Cardiac muscle cell (in vitro differentiated cells and primary cell): ENCODE measurements around the gene ARHGEF16. TPM values are rescaled to one million over a fixed set of nuclear protein-coding genes. Genes with fewer than 3 reads are reported as not detected.

Source experiments
- DNase-seq, 2 donors: peaks; one replicate each; pipeline versions ENCODE4 v3.0.0 to v3.0.0-alpha.2; 2010 to 2017; ENCODE audit warnings: low read depth in 1 of 2, low spot score in 1 of 2
- H3K27ac ChIP-seq: fragments of 200-600 bp; sonication (generic); 2 replicates; pipeline ENCODE4 v1.5.1; 2016
- H3K27me3 ChIP-seq: fragments of 200-600 bp; sonication (generic); 2 replicates; pipeline ENCODE4 v1.6.0; 2016; ENCODE audit warnings: control low read depth
- H3K36me3 ChIP-seq: fragments of 200-600 bp; sonication (generic); 2 replicates; pipeline ENCODE4 v1.5.1; 2016; ENCODE audit warnings: control low read depth
- H3K4me1 ChIP-seq: fragments of 200-600 bp; sonication (generic); 2 replicates; pipeline ENCODE4 v1.8.1; 2017; ENCODE audit warnings: low read depth, mild to moderate bottlenecking, mixed run types
- H3K4me3 ChIP-seq: fragments of 200-600 bp; sonication (generic); 2 replicates; pipeline ENCODE4 v1.5.1; 2016; ENCODE audit warnings: mild to moderate bottlenecking
- H3K9me3 ChIP-seq: fragments of 200-600 bp; sonication (generic); 2 replicates; pipeline ENCODE4 v1.5.1; 2017; ENCODE audit warnings: low read depth, mild to moderate bottlenecking, control low read depth
- polyA plus RNA-seq: library from polyadenylated mRNA; unstranded; fragments of >200 nt; fragmentation: Nextera tagmentation; extraction: Ambion mirVana; gene quantifications from 2 replicates; pipeline ENCODE4 v1.2.1, GENCODE V29; 2016
- total RNA-seq: library from RNA; depleted of rRNA; stranded (reverse); fragments of >200 nt; gene quantifications from 2 replicates; pipeline ENCODE4 v1.2.3, GENCODE V29; 2016
- TF ChIP-seq, protein P1 (sequence below): IDR thresholded peaks from 2 replicates; pipeline ENCODE4 v1.5.1; 2012; ENCODE audit warnings: low read depth, mild to moderate bottlenecking, low read length

ARHGEF16 gene
- total and polyA plus RNA-seq, 2 experiments from 2014 or later: 6.0 to 11.8 TPM

- no peaks in the 10 kb centered on the region for H3K36me3 ChIP-seq
- TF ChIP-seq, protein P1, sequence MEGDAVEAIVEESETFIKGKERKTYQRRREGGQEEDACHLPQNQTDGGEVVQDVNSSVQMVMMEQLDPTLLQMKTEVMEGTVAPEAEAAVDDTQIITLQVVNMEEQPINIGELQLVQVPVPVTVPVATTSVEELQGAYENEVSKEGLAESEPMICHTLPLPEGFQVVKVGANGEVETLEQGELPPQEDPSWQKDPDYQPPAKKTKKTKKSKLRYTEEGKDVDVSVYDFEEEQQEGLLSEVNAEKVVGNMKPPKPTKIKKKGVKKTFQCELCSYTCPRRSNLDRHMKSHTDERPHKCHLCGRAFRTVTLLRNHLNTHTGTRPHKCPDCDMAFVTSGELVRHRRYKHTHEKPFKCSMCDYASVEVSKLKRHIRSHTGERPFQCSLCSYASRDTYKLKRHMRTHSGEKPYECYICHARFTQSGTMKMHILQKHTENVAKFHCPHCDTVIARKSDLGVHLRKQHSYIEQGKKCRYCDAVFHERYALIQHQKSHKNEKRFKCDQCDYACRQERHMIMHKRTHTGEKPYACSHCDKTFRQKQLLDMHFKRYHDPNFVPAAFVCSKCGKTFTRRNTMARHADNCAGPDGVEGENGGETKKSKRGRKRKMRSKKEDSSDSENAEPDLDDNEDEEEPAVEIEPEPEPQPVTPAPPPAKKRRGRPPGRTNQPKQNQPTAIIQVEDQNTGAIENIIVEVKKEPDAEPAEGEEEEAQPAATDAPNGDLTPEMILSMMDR: no peak
- H3K27ac ChIP-seq: no peak overlapping the region
- no peaks in the 10 kb centered on the region for H3K27me3 ChIP-seq
- no peaks in the 10 kb centered on the region for H3K9me3 ChIP-seq
- no peak for DNase-seq
- no peak overlapping the region for H3K4me3 ChIP-seq
- H3K4me1 ChIP-seq: peaks cover 11% of the 10 kb centered on the region
These were observed 18.0 kb upstream of the ARHGEF16 start for GRCh38 chr1:3436451-3436850.

DNA sequence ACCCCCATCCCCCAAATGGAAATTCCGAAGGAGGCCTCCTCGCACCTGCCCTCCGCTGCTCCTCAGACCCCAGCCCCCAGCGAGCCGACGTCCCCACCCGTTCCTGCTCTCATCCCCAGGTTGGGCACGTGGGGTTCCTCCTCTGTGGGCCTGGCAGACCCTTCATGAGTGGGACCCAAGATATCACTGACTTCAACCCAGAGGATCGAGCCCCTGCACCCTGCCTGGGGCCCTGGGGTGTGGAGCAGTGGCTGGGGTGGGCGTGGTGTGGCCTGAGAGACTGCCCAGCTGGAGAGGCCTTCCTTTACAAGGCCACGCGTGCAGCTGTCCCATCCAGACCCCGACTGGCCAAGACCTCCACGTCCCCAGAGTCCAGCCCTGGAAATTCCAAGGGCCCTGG is 17.6 kb upstream of the ARHGEF16 start:
- no peak for DNase-seq
- H3K4me3 ChIP-seq: no peak overlapping the region
- H3K27ac ChIP-seq: no peak overlapping the region
- peaks cover 16% of the 10 kb centered on the region for H3K4me1 ChIP-seq
- no peaks in the 10 kb centered on the region for H3K36me3 ChIP-seq
- no peaks in the 10 kb centered on the region for H3K27me3 ChIP-seq
- TF ChIP-seq, protein P1: no peak
- H3K9me3 ChIP-seq: no peaks in the 10 kb centered on the region

DNA sequence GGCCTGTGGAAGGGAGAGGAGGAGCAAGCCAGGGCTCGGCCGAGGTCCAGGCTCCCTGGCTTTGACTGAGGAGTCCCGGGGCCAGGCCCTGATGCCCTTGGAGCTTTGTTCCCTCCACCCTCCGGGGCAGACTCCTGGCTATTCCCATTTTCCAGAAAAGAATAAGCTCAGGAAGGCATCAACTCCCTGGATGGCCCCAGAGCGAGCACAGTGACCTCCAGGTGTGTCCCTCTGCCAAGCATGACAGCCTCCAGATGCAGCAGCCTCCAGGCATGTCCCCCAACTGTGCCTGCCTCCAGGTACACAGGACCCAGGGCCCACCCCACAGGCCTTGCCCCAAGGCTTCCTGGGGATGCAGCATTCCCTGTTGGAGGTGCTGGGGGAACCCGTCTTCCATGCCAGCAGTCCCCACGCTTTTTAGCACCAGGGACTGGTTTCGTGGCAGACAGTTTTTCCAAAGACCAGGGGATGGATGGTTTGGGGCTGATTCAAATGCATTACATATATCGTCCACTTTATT is 15.7 kb upstream of the ARHGEF16 start:
- no peak overlapping the region for H3K4me3 ChIP-seq
- DNase-seq: no peak
- peaks cover 16% of the 10 kb centered on the region for H3K4me1 ChIP-seq
- no peaks in the 10 kb centered on the region for H3K27me3 ChIP-seq
- no peaks in the 10 kb centered on the region for H3K36me3 ChIP-seq
- no peak overlapping the region for H3K27ac ChIP-seq
- no peaks in the 10 kb centered on the region for H3K9me3 ChIP-seq
- TF ChIP-seq, protein P1: no peak

DNA sequence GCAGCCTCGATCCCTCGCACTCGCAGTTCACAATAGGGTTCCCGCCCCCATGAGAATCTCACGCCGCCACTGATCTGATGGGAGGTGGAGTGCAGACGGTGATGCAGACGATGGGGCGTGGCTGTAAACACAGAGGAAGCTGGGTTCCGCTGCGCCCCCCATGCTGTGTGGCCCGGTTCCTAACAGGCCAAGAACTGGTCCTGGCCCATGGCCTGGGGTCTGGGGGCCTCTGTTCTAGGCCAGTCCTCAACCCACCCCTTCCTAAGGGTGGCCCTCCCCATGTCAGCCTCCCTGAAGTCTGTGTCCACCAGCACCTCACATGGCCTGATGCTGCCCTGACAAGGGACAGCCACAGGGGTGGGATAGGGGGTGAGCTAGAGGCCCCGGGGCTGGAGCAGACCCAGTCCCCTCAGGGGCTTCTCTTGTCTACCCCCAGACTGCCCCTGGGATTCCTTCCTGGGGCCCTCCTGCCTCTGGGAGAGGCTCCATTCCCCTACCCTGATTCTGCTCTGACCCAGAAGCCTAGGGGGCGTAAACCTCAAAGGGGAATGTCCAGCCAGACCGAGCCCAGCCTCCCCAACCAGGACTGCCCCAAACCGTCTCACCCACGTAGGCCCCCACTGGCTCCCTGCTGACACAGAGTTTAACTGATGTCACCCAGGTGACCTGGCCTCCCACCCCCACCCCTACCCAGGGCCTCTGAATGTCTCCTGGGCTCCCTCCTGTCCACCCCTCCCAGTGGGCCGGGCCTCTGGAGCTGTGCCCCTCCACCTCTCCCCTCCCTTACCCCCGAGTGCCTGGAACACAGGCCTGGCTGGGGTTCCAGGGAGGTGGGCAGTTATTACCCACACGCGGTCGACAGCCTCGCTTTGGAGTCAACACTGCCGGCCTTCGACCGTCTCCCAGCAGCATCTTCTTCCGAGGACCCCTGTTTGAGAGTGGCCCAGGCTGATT is 14.8 kb upstream of the ARHGEF16 start:
- H3K27me3 ChIP-seq: no peaks in the 10 kb centered on the region

GRCh38 chr1:3440300-3440681 is 14.2 kb upstream of the ARHGEF16 start:
- Histone ChIP-seq H3K27me3 (no peaks in the 10 kb centered on the region), H3K4me3 (no peak overlapping the region), H3K4me1 (peaks cover 16% of the 10 kb centered on the region), H3K36me3 (no peaks in the 10 kb centered on the region), H3K27ac (no peak overlapping the region), H3K9me3 (no peaks in the 10 kb centered on the region)
- DNase-seq: no peak
- TF ChIP-seq, protein P1: no peak

More for the DNA sequence above, 14.8 kb upstream of the ARHGEF16 start:
- Histone ChIP-seq H3K9me3 (no peaks in the 10 kb centered on the region), H3K4me1 (peaks cover 16% of the 10 kb centered on the region), H3K27ac (no peak overlapping the region), H3K4me3 (no peak overlapping the region), H3K36me3 (no peaks in the 10 kb centered on the region)
- no peak for DNase-seq
- TF ChIP-seq, protein P1: no peak
